Thoracic aorta (tissue), 2 donors: ENCODE measurements around the gene WDR43. TPM values are rescaled to one million over a fixed set of nuclear protein-coding genes. Genes with fewer than 3 reads are reported as not detected.

Experiments
- ATAC-seq: fragments of 150-250 bp; one replicate; pipeline ENCODE4 v1.8.0; 2017; ENCODE audit warnings: low read depth; ENCODE audit not compliant: insufficient number of reproducible peaks, low FRiP score
- DNase-seq: peaks from one replicate; pipeline ENCODE4 v3.0.0-alpha.2; 2020; ENCODE audit warnings: low spot score
- H3K27ac ChIP-seq, 2 donors: fragments of 200-600 bp; sonication (generic); 1 replicate in 1 of 2; 2 replicates in 1 of 2; pipeline ENCODE4 v1.5.1; 2016; ENCODE audit warnings: mild to moderate bottlenecking in 2 of 2, moderate library complexity in 2 of 2
- H3K27me3 ChIP-seq: fragments of 200-600 bp; sonication (generic); replicated peaks from 2 replicates; pipeline ENCODE4 v1.6.0; 2016; ENCODE audit warnings: mild to moderate bottlenecking; ENCODE audit not compliant: insufficient read depth
- H3K36me3 ChIP-seq: fragments of 200-600 bp; sonication (generic); one replicate; pipeline ENCODE4 v1.5.1; 2016
- H3K4me1 ChIP-seq, 2 donors: fragments of 200-600 bp; sonication (generic); 1 replicate in 1 of 2; 2 replicates in 1 of 2; pipeline versions ENCODE4 v1.5.1 to v1.6.0; 2016; ENCODE audit warnings: low read depth in 2 of 2, mild to moderate bottlenecking in 1 of 2; ENCODE audit not compliant: control insufficient read depth in 1 of 2
- H3K4me3 ChIP-seq: fragments of 200-600 bp; sonication (generic); 2 replicates; pipeline ENCODE4 v1.5.1; 2016; ENCODE audit warnings: mild to moderate bottlenecking
- H3K9me3 ChIP-seq: fragments of 200-600 bp; sonication (generic); 2 replicates; pipeline ENCODE4 v1.5.1; 2016
- CTCF ChIP-seq: fragments of 200-600 bp; sonication (generic); IDR thresholded peaks from one replicate; pipeline ENCODE4 v1.5.1; 2019; ENCODE audit warnings: antibody characterized with exemption
- total RNA-seq, 2 donors: library from RNA; depleted of rRNA; stranded (reverse); fragments of >200 nt; gene quantifications; one replicate each; pipeline versions ENCODE4 v1.1.0 to v1.2.3, GENCODE V29; 2016

The WDR43 gene
- total RNA-seq, 2 donors from 2014 or later = 19.8 to 76.4 TPM

- DNase-seq (no peak), ATAC-seq (no peak)
- Histone ChIP-seq H3K4me1 (no peaks in the 10 kb centered on the region), H3K9me3 (no peaks in the 10 kb centered on the region), H3K27me3 (no peaks in the 10 kb centered on the region), H3K36me3 (peaks cover 34% of the 10 kb centered on the region), H3K27ac (no peak overlapping the region), H3K4me3 (no peak overlapping the region)
- no peak for TF ChIP-seq CTCF
These were observed 33.0 kb downstream of the WDR43 start for GRCh38 chr2:28927469-28927868.

- H3K4me3 ChIP-seq = no peak overlapping the region
- ATAC-seq = no peak
- H3K36me3 ChIP-seq = peaks cover 34% of the 10 kb centered on the region
- H3K27ac ChIP-seq = no peak overlapping the region
- H3K4me1 ChIP-seq = no peaks in the 10 kb centered on the region
- H3K9me3 ChIP-seq = no peaks in the 10 kb centered on the region
- DNase-seq = no peak
- no peaks in the 10 kb centered on the region for H3K27me3 ChIP-seq
- TF ChIP-seq CTCF = no peak
These were observed 33.4 kb downstream of the WDR43 start for GRCh38 chr2:28927878-28928277.

- Histone ChIP-seq H3K27me3 (no peaks in the 10 kb centered on the region), H3K4me3 (no peak overlapping the region), H3K4me1 (no peaks in the 10 kb centered on the region), H3K9me3 (no peaks in the 10 kb centered on the region), H3K27ac (no peak overlapping the region), H3K36me3 (peaks cover 23% of the 10 kb centered on the region)
- ATAC-seq (no peak), DNase-seq (no peak)
- TF ChIP-seq CTCF = no peak
These were observed 35.1 kb downstream of the WDR43 start for GRCh38 chr2:28929581-28929980.

GRCh38 chr2:28930205-28930604 lies 35.7 kb downstream of the WDR43 start:
- Histone ChIP-seq H3K27me3 (no peaks in the 10 kb centered on the region), H3K27ac (no peak overlapping the region), H3K36me3 (peaks cover 23% of the 10 kb centered on the region), H3K9me3 (no peaks in the 10 kb centered on the region), H3K4me3 (no peak overlapping the region), H3K4me1 (no peaks in the 10 kb centered on the region)
- ATAC-seq = no peak
- no peak for TF ChIP-seq CTCF
- DNase-seq = no peak

GRCh38 chr2:28934769-28935168 lies 40.3 kb downstream of the WDR43 start:
- no peaks in the 10 kb centered on the region for H3K4me1 ChIP-seq
- no peak overlapping the region for H3K27ac ChIP-seq
- no peak for DNase-seq
- no peak for TF ChIP-seq CTCF
- no peak overlapping the region for H3K4me3 ChIP-seq
- no peaks in the 10 kb centered on the region for H3K9me3 ChIP-seq
- H3K27me3 ChIP-seq = no peaks in the 10 kb centered on the region
- no peak for ATAC-seq
- H3K36me3 ChIP-seq = peaks cover 7% of the 10 kb centered on the region
